DLD1 (cell line): ENCODE measurements around the gene PTGES.
"Not testable (repeated sequence)": the region's sequence is repeated elsewhere in the genome, so short reads cannot be mapped to it uniquely, and the experiment has no call there.

Experiments used
- in situ Hi-C: cut with HindIII; loops from 2 replicates; pipeline ENCODE4 v1.10.0; 2017; ENCODE audit warnings: low sequenced_read_pairs

PTGES gene, protein sequence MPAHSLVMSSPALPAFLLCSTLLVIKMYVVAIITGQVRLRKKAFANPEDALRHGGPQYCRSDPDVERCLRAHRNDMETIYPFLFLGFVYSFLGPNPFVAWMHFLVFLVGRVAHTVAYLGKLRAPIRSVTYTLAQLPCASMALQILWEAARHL

DNA sequence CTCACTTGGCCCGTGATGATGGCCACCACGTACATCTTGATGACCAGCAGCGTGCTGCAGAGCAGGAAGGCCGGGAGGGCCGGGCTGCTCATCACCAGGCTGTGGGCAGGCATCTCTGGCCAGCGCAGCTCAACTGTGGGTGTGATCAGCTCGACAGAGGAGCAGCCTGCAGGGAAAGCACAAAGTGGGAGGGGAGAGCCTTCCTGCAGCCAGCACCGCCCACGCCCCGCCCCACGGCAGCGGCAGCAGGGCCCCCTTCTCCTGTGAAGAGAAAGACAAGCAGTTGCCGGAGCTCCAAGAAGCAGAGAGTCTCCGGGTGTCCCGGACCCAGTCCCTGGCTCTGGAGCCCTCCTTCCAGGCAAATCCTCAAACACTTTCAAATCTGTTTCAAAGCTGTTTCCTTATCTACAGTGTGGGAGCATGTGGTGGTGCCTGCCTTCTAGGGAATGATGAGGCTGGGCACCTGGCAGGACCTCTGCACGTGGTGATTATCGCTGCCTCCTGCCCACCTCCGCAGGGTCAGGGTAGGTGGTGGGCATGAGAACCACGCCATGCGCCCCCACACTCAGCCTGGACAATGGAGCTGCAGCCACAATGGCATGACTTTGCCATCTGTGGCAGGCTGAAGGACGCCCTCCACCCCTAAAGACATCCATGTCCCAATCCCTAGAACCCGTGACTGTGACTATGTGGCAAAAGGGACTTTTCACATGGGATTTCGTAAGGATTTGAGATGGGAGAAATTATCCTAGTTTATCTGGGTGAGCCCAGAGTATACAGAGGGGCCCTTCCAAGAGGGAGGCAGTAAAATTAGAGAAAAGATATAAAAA, at the start of gene PTGES:
PTGES (minus strand) TSS at position 143 of the 830 bp plus-strand sequence; CDS start at position 113, 30 bp downstream.
- in situ Hi-C loops, result no loop called here

DNA sequence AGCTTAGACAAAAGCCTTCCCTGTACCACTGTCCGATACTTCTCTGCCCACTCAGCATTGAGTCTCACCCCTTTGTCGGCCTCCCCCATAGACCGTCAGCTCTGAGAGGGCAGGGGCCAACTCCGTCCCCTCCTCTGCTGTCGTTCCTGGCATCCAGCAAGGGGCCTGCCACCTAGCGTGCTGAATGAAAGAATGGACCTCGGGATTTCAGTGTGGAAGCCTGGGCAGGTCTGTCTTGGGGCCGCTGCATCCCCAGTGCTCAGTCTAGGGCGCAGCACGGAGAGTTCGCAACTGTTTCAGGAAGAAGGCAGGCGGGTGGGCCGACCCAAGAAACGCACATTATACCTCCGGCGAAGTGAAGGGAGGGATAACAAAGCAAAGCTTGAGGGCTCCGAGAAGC, 48.7 kb upstream of the PTGES start:
- in situ Hi-C loops, result no loop called here

- in situ Hi-C loops, result no loop called here
Measured at GRCh38 chr9:129798973-129799372, 46.1 kb upstream of the PTGES start.

DNA sequence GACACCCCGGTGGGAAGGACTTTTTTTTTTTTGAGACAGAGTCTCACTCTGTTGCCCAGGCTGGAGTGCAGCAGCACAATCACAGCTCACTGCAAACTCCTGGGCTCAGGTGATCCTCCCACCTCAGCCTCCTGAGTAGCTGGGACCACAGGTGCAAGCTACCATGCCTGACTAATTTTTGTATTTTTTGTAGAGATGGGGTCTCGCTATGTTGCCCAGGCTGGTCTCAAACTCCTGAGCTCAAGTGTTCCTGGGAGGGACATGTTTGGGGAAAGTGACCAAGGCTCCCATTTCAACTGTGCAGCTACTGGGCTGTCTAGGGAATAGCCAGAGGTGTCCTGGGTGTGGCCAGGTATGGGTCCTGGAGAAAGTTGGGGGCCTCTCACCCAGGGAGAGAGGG, 43.2 kb upstream of the PTGES start:
- in situ Hi-C loops, result not testable (repeated sequence)

DNA sequence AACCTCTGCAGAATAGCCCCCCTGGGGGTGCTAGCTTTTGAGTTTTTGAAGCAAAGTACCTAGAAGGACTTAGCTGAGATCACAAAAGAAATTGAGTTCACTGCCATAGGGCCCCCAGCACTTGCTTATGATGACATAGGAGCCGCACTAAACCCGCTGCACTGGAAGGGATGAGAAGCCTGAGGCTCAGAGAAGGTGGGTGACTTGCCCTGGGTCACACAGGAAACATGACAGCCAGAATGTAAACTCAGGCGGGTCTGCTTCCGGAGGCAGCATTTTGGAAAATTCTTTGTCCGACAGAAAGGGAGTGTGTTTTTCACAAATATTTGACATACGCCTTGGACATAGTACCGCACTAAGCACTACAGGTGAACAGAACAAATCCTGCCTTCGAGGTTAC, 41.7 kb upstream of the PTGES start:
- in situ Hi-C loops, result no loop called here

GRCh38 chr9:129786481-129786880, 33.6 kb upstream of the PTGES start:
- in situ Hi-C loops, result no loop called here

- in situ Hi-C loops, result no loop called here
Measured at GRCh38 chr9:129785866-129786265, 33.0 kb upstream of the PTGES start.

- in situ Hi-C loops, result not testable (repeated sequence)
Measured at GRCh38 chr9:129784970-129785369, 32.1 kb upstream of the PTGES start.

- in situ Hi-C loops, result no loop called here
Measured at GRCh38 chr9:129783516-129784361, 30.9 kb upstream of the PTGES start.

- in situ Hi-C loops, result no loop called here
Measured at GRCh38 chr9:129781981-129782380, 29.1 kb upstream of the PTGES start.

- in situ Hi-C loops, result no loop called here
Measured at GRCh38 chr9:129781131-129781530, 28.3 kb upstream of the PTGES start.

- in situ Hi-C loops, result loop anchor here (5.0 to 10.0 kb wide), 3 partner anchors 52 to 645 kb away; no protein-coding TSS in a partner anchor
Measured at GRCh38 chr9:129779560-129780190, 26.8 kb upstream of the PTGES start.

DNA sequence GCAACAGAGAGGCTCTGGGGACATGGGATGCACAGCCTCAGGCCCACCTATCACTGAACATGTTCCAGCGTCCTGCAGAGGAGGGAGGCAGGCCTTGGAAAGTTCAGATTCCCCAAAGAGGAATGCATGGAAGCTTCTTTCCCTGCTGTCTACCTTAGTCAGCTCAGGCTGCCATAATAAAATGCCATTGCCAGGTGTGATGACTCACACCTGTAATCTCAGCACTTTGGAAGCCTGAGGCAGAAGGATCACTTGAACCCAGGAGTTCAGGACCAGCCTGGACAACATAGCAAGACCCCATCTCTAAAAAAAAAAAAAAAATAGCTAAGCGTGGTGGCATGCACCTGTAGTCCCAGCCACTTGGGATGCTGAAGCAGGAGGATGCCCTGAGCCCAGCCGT, 25.6 kb upstream of the PTGES start:
- in situ Hi-C loops, result loop anchor here (5.0 to 10.0 kb wide), 3 partner anchors 51 to 644 kb away; no protein-coding TSS in a partner anchor

GRCh38 chr9:129777769-129778130, 24.9 kb upstream of the PTGES start:
- in situ Hi-C loops, result loop anchor here (5.0 to 10.0 kb wide), 3 partner anchors 50 to 643 kb away; no protein-coding TSS in a partner anchor

- in situ Hi-C loops, result loop anchor here (5.0 to 10.0 kb wide), 3 partner anchors 50 to 642 kb away; no protein-coding TSS in a partner anchor
Measured at GRCh38 chr9:129776938-129777768, 24.3 kb upstream of the PTGES start.

DNA sequence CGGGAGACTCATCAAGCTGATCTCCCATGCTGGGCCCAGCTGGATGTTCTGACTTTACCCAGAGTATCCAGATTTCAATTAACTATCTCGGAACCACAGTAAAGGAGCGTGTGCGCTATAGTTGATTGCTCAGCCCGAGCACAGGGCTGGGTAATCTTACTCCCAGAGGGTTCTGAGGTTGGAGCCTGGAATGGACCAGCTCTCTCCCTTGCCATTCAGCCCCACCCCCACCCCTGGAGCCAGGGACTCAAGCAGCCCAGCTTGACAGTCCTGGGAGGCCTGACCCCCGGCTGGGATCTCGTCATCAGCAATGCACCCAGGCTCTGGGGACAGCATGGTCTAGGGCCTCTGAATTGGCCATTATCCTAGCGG, 23.7 kb upstream of the PTGES start:
- in situ Hi-C loops, result loop anchor here (5.0 to 10.0 kb wide), 3 partner anchors 49 to 642 kb away; no protein-coding TSS in a partner anchor

GRCh38 chr9:129776096-129776495, 23.3 kb upstream of the PTGES start:
- in situ Hi-C loops, result loop anchor here (5.0 to 10.0 kb wide), 3 partner anchors 49 to 641 kb away; no protein-coding TSS in a partner anchor

DNA sequence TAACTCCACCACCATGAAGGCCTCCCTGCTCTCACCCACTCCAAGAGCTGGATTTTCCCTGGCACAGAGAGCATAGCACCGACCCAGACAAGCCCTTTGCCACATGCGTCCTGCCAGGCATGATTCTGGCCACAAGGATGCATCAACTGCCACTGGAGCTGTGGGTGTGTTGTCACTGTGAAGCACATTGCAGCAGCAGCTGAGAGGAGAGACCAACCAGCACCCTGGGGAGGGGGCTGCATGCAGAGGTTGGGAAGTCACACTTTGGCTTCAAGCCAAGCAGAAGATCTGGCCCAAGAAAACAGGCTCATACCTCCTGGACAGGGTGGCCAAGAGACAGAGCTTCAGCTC, 22.6 kb upstream of the PTGES start:
- in situ Hi-C loops, result loop anchor here (5.0 to 10.0 kb wide), 3 partner anchors 48 to 641 kb away; no protein-coding TSS in a partner anchor

DNA sequence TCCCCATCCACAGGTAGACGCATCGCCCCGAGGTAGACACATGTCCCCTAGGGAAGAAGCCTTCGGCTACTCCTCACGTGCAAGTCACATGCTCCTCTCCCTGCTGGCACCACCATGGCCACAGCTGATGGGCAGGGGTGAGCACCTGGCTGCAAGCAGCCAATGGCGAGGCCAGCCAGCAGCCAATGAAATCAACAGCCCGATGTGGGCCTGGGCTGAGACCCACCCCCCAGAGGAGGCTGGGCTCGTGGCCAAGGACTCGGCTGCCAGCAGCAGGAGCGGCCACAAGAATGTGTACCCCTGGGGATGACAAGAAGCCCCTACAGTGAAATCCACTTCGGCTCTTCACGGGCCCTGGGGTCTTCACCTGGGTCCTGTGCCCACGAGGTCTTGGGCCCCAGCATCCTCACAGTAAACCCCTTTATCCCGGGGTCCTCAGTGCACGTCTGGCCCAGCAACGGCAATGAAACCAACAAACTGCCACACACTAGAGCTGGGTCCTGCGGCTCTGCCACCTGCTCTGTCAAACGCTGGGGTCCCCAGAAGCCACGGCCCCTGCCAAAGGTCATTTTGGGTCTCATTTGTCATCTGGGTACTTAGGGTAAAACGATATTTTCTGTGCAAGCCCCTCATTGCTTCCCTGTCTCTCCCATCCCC, 22.1 kb upstream of the PTGES start:
- in situ Hi-C loops, result loop anchor here (5.0 to 10.0 kb wide), 3 partner anchors 48 to 640 kb away; no protein-coding TSS in a partner anchor
